Neuron (in vitro differentiated cells): ENCODE data around the gene PRKCH.
"Not testable (repeated sequence)": the region's sequence is repeated elsewhere in the genome, so short reads cannot be mapped to it uniquely, and the experiment has no call there.

ENCODE experiments used
- H2AFZ ChIP-seq: one replicate; pipeline ENCODE4 v1.6.1; 2013; ENCODE audit warnings: low read depth, mild to moderate bottlenecking, inconsistent platforms, low read length, moderate library complexity
- H3K27me3 ChIP-seq: one replicate; pipeline ENCODE4 v1.6.1; 2013; ENCODE audit warnings: low read length; ENCODE audit not compliant: insufficient read depth
- H3K36me3 ChIP-seq: one replicate; pipeline ENCODE4 v1.6.1; 2013; ENCODE audit warnings: low read length; ENCODE audit not compliant: insufficient read depth
- H3K4me1 ChIP-seq: one replicate; pipeline ENCODE4 v1.6.1; 2013; ENCODE audit warnings: low read length; ENCODE audit not compliant: insufficient read depth
- H3K4me3 ChIP-seq: 2 replicates; pipeline ENCODE4 v1.5.1; 2013; ENCODE audit warnings: mild to moderate bottlenecking, low read length, moderate library complexity
- H3K9me3 ChIP-seq: one replicate; pipeline ENCODE4 v1.6.1; 2013; ENCODE audit warnings: low read length

Gene PRKCH

DNA sequence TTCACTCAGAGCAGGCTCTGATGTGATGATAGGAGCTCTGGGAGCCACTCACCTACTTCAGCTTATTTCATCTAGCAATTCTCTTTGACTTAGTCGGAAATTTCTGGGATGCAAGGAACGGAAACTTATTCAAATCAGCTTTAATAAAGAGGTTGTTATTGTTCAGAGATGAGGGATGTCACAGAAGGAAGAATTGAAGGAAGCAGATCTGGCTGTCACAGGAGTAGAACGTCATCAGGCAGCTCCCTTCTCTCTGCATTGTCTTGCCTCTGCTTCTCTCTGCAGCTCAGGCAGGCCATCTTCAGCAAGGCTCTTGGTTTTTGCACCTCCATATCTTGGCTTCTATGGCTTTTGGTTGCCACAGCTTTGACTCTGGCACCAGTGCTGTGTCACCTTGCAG is 32.7 kb upstream of the PRKCH start:
- H3K36me3 ChIP-seq, result no peaks in the 10 kb centered on the region
- H3K4me1 ChIP-seq, result no peaks in the 10 kb centered on the region
- no peak overlapping the region for H3K4me3 ChIP-seq
- H3K27me3 ChIP-seq, result no peaks in the 10 kb centered on the region
- no peak overlapping the region for H2AFZ ChIP-seq
- H3K9me3 ChIP-seq, result no peaks in the 10 kb centered on the region

- Histone ChIP-seq H3K4me3 (no peak overlapping the region), H2AFZ (no peak overlapping the region), H3K9me3 (no peaks in the 10 kb centered on the region), H3K27me3 (no peaks in the 10 kb centered on the region), H3K36me3 (no peaks in the 10 kb centered on the region), H3K4me1 (no peaks in the 10 kb centered on the region)
Observed at GRCh38 chr14:61290701-61291100, 30.7 kb upstream of the PRKCH start.

DNA sequence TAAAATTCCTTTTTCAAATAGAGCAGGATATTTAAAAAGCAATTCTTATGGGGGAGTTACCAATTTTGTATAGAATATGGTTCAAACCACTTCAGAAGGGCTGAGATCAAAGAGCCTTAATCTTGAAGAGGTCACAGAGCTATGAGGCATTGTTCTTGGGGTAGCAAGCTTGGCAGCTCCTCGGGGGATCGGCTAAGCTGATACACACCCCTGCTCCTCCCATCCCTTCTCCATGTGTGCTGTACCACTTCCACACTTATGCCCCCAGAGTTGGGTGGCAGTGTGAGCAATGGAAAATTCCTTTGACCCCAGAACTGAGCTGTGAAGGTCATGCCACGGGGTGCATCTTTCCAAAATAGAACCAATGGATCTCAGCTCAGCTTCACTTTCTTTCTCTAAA is 25.2 kb upstream of the PRKCH start:
- Histone ChIP-seq H3K4me1 (no peaks in the 10 kb centered on the region), H3K27me3 (no peaks in the 10 kb centered on the region), H2AFZ (no peak overlapping the region), H3K4me3 (no peak overlapping the region), H3K9me3 (no peaks in the 10 kb centered on the region), H3K36me3 (no peaks in the 10 kb centered on the region)

DNA sequence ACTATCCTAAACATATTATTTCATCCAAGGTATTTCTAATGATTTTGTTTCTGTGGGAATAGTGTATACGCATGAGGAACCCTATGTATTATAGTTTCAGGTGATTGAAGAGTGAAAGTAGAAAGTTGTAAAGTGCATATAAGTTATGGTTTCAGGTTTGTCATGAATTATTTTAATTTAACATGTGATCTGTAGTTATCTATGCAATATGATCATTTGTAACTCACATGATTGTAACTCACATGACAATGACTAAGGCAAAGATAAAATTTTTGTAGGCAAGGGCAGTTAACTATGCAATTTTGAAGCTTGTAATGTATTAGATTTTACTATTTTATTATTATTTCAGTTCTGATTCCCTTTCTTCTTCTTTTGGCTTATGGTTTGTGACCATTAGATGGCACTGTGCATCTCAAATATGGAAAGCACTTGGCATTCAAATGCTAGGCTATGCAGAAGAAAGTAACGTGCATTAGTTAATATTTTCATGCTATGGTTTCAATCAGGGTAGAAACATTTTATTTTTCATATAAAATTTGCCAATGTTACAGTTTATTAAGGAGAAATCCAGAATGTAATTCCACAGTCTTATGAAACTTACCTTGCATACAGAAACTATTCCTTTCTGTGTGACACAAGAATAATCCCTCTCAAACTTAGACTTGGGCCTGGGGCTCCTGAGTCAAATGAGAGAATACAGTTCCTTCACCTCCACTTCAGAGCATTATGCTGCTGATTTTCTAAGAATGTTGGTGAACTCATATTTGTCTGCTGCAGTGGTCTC is 24.5 kb upstream of the PRKCH start:
- Histone ChIP-seq H3K36me3 (no peaks in the 10 kb centered on the region), H3K27me3 (no peaks in the 10 kb centered on the region)

GRCh38 chr14:61297581-61297980 is 23.8 kb upstream of the PRKCH start:
- H2AFZ ChIP-seq, result no peak overlapping the region
- H3K4me3 ChIP-seq, result no peak overlapping the region
- H3K9me3 ChIP-seq, result no peaks in the 10 kb centered on the region
- no peaks in the 10 kb centered on the region for H3K27me3 ChIP-seq
- H3K4me1 ChIP-seq, result no peaks in the 10 kb centered on the region
- no peaks in the 10 kb centered on the region for H3K36me3 ChIP-seq

More for the DNA sequence above, 24.5 kb upstream of the PRKCH start:
- Histone ChIP-seq H3K9me3 (no peaks in the 10 kb centered on the region), H3K4me3 (no peak overlapping the region), H3K4me1 (no peaks in the 10 kb centered on the region), H2AFZ (no peak overlapping the region)

DNA sequence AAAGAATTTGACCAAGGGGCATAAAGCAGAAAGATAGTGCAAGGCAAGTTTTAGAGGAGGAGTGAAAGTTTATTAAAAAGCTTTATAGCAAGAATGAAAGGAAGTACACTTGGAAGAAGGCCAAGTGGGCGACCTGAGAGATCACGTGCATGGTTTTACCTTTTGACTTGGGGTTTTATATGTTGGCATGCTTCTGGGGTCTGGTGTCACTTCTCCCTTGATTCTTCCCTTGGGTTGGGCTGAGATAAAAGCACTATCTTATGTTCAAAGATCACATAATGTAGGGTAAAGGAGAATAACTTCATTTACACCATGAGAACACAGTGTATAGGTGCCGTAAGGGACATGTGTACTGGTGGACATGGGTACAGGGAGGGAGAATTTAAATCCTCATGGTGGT is 22.6 kb upstream of the PRKCH start:
- H2AFZ ChIP-seq, result no peak overlapping the region
- H3K27me3 ChIP-seq, result no peaks in the 10 kb centered on the region
- H3K9me3 ChIP-seq, result no peaks in the 10 kb centered on the region
- no peaks in the 10 kb centered on the region for H3K36me3 ChIP-seq
- no peaks in the 10 kb centered on the region for H3K4me1 ChIP-seq
- H3K4me3 ChIP-seq, result no peak overlapping the region

- H3K4me1 ChIP-seq, result no peaks in the 10 kb centered on the region
- no peaks in the 10 kb centered on the region for H3K27me3 ChIP-seq
- H3K36me3 ChIP-seq, result no peaks in the 10 kb centered on the region
- no peaks in the 10 kb centered on the region for H3K9me3 ChIP-seq
- no peak overlapping the region for H2AFZ ChIP-seq
- no peak overlapping the region for H3K4me3 ChIP-seq
Observed at GRCh38 chr14:61300209-61300608, 21.2 kb upstream of the PRKCH start.

DNA sequence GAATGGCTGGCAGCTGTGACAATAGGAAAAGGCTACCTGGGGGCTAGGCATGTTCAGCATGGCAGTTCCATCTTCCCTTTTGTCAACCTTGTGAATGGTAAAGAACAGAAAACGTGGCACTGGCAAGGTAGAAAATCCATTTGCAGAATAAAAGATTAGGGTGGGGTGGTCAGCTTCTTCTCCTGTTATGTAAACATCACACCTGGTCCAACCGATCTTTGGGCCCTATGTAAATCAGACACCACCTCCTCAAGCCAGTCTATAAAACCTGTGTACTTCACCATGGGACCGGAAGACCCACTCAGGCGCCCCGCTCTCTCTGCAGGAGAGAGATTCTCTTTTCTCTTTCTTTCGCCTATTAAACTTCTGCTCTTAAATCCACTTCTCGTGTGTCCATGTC is 20.6 kb upstream of the PRKCH start:
- H3K27me3 ChIP-seq, result no peaks in the 10 kb centered on the region
- no peak overlapping the region for H2AFZ ChIP-seq
- no peaks in the 10 kb centered on the region for H3K36me3 ChIP-seq
- no peaks in the 10 kb centered on the region for H3K4me1 ChIP-seq
- H3K9me3 ChIP-seq, result no peaks in the 10 kb centered on the region
- no peak overlapping the region for H3K4me3 ChIP-seq

- Histone ChIP-seq H3K36me3 (no peaks in the 10 kb centered on the region), H3K27me3 (no peaks in the 10 kb centered on the region), H3K9me3 (no peaks in the 10 kb centered on the region), H3K4me3 (no peak overlapping the region), H3K4me1 (no peaks in the 10 kb centered on the region), H2AFZ (no peak overlapping the region)
Observed at GRCh38 chr14:61304688-61305087, 16.7 kb upstream of the PRKCH start.

- no peak overlapping the region for H3K4me3 ChIP-seq
- H3K4me1 ChIP-seq, result no peaks in the 10 kb centered on the region
- H2AFZ ChIP-seq, result no peak overlapping the region
- no peaks in the 10 kb centered on the region for H3K36me3 ChIP-seq
- no peaks in the 10 kb centered on the region for H3K27me3 ChIP-seq
- peaks cover 2% of the 10 kb centered on the region for H3K9me3 ChIP-seq
Observed at GRCh38 chr14:61308198-61308597, 13.2 kb upstream of the PRKCH start.

DNA sequence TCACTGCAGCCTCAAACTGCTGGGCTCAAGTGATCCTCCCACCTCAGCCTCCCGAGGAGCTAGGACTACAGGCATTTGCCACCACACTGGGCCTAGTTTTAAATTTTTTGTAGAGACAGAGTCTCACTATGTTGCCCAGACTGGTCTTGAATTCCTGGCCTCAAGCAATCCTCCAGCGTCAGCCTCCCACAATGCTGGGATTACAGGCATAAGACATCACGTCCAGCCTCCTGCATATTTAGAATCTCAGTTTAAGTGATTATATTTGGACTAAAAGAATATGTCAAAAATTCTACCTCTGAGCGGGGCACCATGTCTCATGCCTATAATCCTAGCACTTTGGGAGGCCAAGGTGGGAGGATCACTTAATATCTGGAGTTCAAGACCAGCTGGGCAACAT is 12.7 kb upstream of the PRKCH start:
- not testable (repeated sequence) for H3K4me3 ChIP-seq, H3K4me1 ChIP-seq, H2AFZ ChIP-seq, H3K9me3 ChIP-seq, H3K36me3 ChIP-seq, H3K27me3 ChIP-seq

- no peaks in the 10 kb centered on the region for H3K4me1 ChIP-seq
- H3K27me3 ChIP-seq, result peaks cover 10% of the 10 kb centered on the region
- H3K9me3 ChIP-seq, result peaks cover 2% of the 10 kb centered on the region
- H3K36me3 ChIP-seq, result no peaks in the 10 kb centered on the region
- H2AFZ ChIP-seq, result no peak overlapping the region
- no peak overlapping the region for H3K4me3 ChIP-seq
Observed at GRCh38 chr14:61315313-61315712, 6.1 kb upstream of the PRKCH start.

GRCh38 chr14:61319086-61319485 is 2.3 kb upstream of the PRKCH start:
- peaks cover 10% of the 10 kb centered on the region for H3K9me3 ChIP-seq

DNA sequence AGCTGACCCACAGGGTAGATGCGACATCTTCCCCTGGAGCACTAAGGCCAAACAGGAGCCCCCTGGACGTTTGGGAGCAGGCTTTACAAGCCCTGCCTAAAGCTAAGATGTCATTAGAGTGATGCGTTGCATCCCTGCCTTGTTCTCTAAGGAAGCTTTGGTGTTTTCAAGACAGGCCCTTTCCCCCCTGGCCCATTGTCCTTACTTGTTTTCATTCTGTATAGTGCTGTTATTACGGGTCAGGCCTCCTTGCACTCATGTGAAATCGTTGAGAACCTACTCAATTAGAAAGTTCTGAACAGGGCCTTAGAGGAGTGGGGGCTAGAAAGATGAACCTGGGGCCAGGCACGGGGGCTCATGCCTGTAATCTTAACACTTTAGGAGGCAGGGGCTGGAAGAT is 1.7 kb upstream of the PRKCH start:
- Histone ChIP-seq H3K27me3 (peaks cover 47% of the 10 kb centered on the region), H3K9me3 (peaks cover 10% of the 10 kb centered on the region), H2AFZ (no peak overlapping the region), H3K36me3 (no peaks in the 10 kb centered on the region), H3K4me1 (no peaks in the 10 kb centered on the region), H3K4me3 (no peak overlapping the region)

More at GRCh38 chr14:61319086-61319485, 2.3 kb upstream of the PRKCH start:
- no peak overlapping the region for H2AFZ ChIP-seq
- H3K27me3 ChIP-seq, result peaks cover 47% of the 10 kb centered on the region
- H3K36me3 ChIP-seq, result no peaks in the 10 kb centered on the region
- H3K4me1 ChIP-seq, result no peaks in the 10 kb centered on the region
- H3K4me3 ChIP-seq, result no peak overlapping the region
